SK-N-SH (cell line): ENCODE results near the gene TFPI. TPM values are rescaled to one million over a fixed set of nuclear protein-coding genes. Genes with fewer than 3 reads are reported as not detected.

Experiments used
- CTCF ChIA-PET: fragments of 300-600, 350-600 bp; formaldehyde crosslinking; extraction: SDS; loops from one replicate; lab custom pipeline; 2021; lab: Yijun Ruan, JAX
- POLR2A ChIA-PET: fragments of 350-600 bp; sonication (Branson Sonifier 250); formaldehyde crosslinking; extraction: SDS; loops from one replicate; lab custom pipeline; 2020; ENCODE audit warnings: antibody characterized with exemption, inconsistent platforms; lab: Yijun Ruan, JAX
- DNase-seq: peaks from one replicate; pipeline ENCODE4 v3.0.0; 2012
- H2AFZ ChIP-seq: fragments of 200-600 bp; sonication (generic); 2 replicates; pipeline ENCODE4 v1.8.1; 2016; ENCODE audit warnings: antibody characterized with exemption, mild to moderate bottlenecking, low read depth
- H3F3A ChIP-seq: fragments of 200-600 bp; sonication (generic); replicated peaks from 2 replicates; pipeline ENCODE3; 2016; ENCODE audit warnings: antibody characterized with exemption, mild to moderate bottlenecking; ENCODE audit not compliant: insufficient read depth
- H3K27ac ChIP-seq, 2 experiments: fragments of 200-500 bp in 1 of 2; fragments of 200-600 bp in 1 of 2; sonication (Bioruptor generic) in 1 of 2; sonication (generic), shearing (Covaris generic) in 1 of 2; 2 replicates each; pipeline versions ENCODE4 v1.5.1 to v1.6.1; 2014 to 2016; ENCODE audit warnings: low read depth in 2 of 2, inconsistent platforms in 1 of 2, low read length in 1 of 2, mild to moderate bottlenecking in 1 of 2, mixed read lengths in 1 of 2
- H3K27me3 ChIP-seq: fragments of 200-600 bp; sonication (generic), shearing (Covaris generic); 2 replicates; pipeline ENCODE4 v1.6.1; 2016; ENCODE audit warnings: mixed run types; ENCODE audit not compliant: insufficient read depth
- H3K36me3 ChIP-seq, 2 experiments: fragments of 200-500 bp in 1 of 2; fragments of 200-600 bp in 1 of 2; sonication (Bioruptor generic) in 1 of 2; sonication (generic) in 1 of 2; replicated peaks in 1 of 2; 2 replicates each; pipeline versions ENCODE3 to v1.5.1; 2014 to 2016; ENCODE audit warnings: low read length in 1 of 2, mild to moderate bottlenecking in 1 of 2; ENCODE audit not compliant: insufficient read depth in 2 of 2, control insufficient read depth in 1 of 2
- H3K4me1 ChIP-seq, 2 experiments: fragments of 200-500 bp in 1 of 2; fragments of 200-600 bp in 1 of 2; sonication (Bioruptor generic) in 1 of 2; sonication (generic), shearing (Covaris generic) in 1 of 2; 2 replicates each; pipeline versions ENCODE4 v1.5.1 to v1.6.1; 2014 to 2016; ENCODE audit warnings: low read depth in 1 of 2, low read length in 1 of 2, mixed run types in 1 of 2; ENCODE audit not compliant: insufficient read depth in 2 of 2, control insufficient read depth in 1 of 2
- H3K4me2 ChIP-seq: fragments of 200-600 bp; sonication (generic), shearing (Covaris generic); 2 replicates; pipeline ENCODE4 v1.6.1; 2017; ENCODE audit warnings: mixed run types
- H3K4me3 ChIP-seq, 2 experiments: fragments of 200-500 bp in 1 of 2; fragments of 200-600 bp in 1 of 2; sonication (Bioruptor generic) in 1 of 2; sonication (generic), shearing (Covaris generic) in 1 of 2; 2 replicates each; pipeline versions ENCODE4 v1.5.1 to v1.8.1; 2014 to 2016; ENCODE audit warnings: low read depth in 2 of 2, inconsistent platforms in 1 of 2, low read length in 1 of 2, mild to moderate bottlenecking in 1 of 2, mixed read lengths in 1 of 2, moderate library complexity in 1 of 2
- H3K79me2 ChIP-seq: fragments of 200-600 bp; sonication (generic); 2 replicates; pipeline ENCODE4 v1.8.1; 2017; ENCODE audit warnings: mild to moderate bottlenecking; ENCODE audit not compliant: insufficient read depth
- H3K9ac ChIP-seq: fragments of 200-600 bp; sonication (generic); 2 replicates; pipeline ENCODE4 v1.6.1; 2017; ENCODE audit warnings: mixed run types
- H3K9me2 ChIP-seq: fragments of 200-600 bp; sonication (generic); 2 replicates; pipeline ENCODE4 v1.6.1; 2017; ENCODE audit warnings: mixed run types
- H3K9me3 ChIP-seq: fragments of 200-600 bp; sonication (generic); 2 replicates; pipeline ENCODE4 v1.6.1; 2017; ENCODE audit warnings: mixed run types, mild to moderate bottlenecking, moderate library complexity
- H4K20me1 ChIP-seq: fragments of 200-600 bp; sonication (generic); 2 replicates; pipeline ENCODE4 v1.6.1; 2017; ENCODE audit warnings: mild to moderate bottlenecking, mixed run types; ENCODE audit not compliant: insufficient read depth
- ELF1 ChIP-seq: IDR thresholded peaks from 2 replicates; pipeline ENCODE4 v1.4.0; 2012
- EP300 ChIP-seq, 2 experiments: IDR thresholded peaks; 2 replicates each; pipeline versions ENCODE4 v1.4.0 to v1.6.1; 2012; ENCODE audit warnings: borderline replicate concordance in 1 of 2, low read depth in 1 of 2, low read length in 1 of 2
- EZH2phosphoT487 ChIP-seq: fragments of 200-600 bp; sonication (generic); IDR thresholded peaks from 2 replicates; pipeline ENCODE4 v1.6.1; 2017; ENCODE audit warnings: low read depth, mixed run types, mild to moderate bottlenecking, antibody characterized with exemption, moderate library complexity, borderline replicate concordance
- FOSL2 ChIP-seq: IDR thresholded peaks from 2 replicates; pipeline ENCODE4 v1.4.0; 2012; ENCODE audit warnings: low read depth, mild to moderate bottlenecking, moderate library complexity, borderline replicate concordance
- FOXJ3 ChIP-seq: sonication (generic); formaldehyde crosslinking; IDR thresholded peaks from 2 replicates; pipeline ENCODE4 v1.5.1; 2020; ENCODE audit warnings: mild to moderate bottlenecking, missing genetic modification reagents
- FOXM1 ChIP-seq: IDR thresholded peaks from 2 replicates; pipeline ENCODE4 v1.4.0; 2012; ENCODE audit warnings: low read depth, mild to moderate bottlenecking
- GABPA ChIP-seq: IDR thresholded peaks from 2 replicates; pipeline ENCODE4 v1.4.0; 2012; ENCODE audit warnings: low read depth, mild to moderate bottlenecking
- JUND ChIP-seq: IDR thresholded peaks from 2 replicates; pipeline ENCODE4 v1.4.0; 2012
- PBX3 ChIP-seq: IDR thresholded peaks from 2 replicates; pipeline ENCODE4; 2012
- TEAD4 ChIP-seq: IDR thresholded peaks from 2 replicates; pipeline ENCODE4 v1.4.0; 2012; ENCODE audit warnings: mild to moderate bottlenecking, borderline replicate concordance; ENCODE audit not compliant: insufficient read depth
- ZBTB33 ChIP-seq: IDR thresholded peaks from 2 replicates; pipeline ENCODE4 v1.4.0; 2012; ENCODE audit warnings: low read depth, borderline replicate concordance
- WGBS: methylation state at CpG from one replicate; pipeline ENCODE4 v1.1.6; 2017; ENCODE audit warnings: low lambda C conversion rate; 5-methylcytosine and 5-hydroxymethylcytosine counted together
- polyA plus RNA-seq, 3 experiments: library from polyadenylated mRNA; depleted of rRNA; stranded (reverse); fragments of >200 nt; gene quantifications; 2 replicates each; pipeline ENCODE4 v1.2.3, GENCODE V29; 2012

TFPI gene
- polyA plus RNA-seq, 1 of the 3 experiments (the other 2 are of a cell fraction): 2.1 TPM

- no peak for TF ChIP-seq FOXM1
- TF ChIP-seq ZBTB33: no peak
These were observed 106.9 kb downstream of the TFPI start (continued) for GRCh38 chr2:187447336-187447735.

DNA sequence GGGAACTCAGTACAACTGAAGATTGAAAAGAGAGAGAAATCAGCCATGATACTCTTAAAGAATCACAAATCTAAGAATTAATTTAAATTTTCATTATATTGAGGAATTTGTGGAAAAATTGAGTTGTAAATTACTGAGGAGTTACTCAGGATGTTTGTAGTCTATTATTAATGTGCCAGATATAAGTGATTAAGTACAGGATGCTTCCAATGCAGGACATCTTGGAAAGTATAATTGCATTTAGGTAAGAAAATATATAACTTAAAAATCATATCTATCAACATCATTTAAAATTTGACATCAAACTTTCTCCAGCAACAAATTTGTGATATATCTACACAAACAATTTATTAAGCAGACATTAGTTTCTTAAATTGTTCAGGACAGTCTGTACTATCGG, 107.5 kb downstream of the TFPI start:
- DNase-seq: no peak
- CTCF ChIA-PET: interaction anchor here (2.4 kb wide), 1 partner anchor 308 kb away, joined by 10 read pairs; no protein-coding TSS in a partner anchor
- Histone ChIP-seq H3K27ac (no peak overlapping the region), H3K79me2 (no peaks in the 10 kb centered on the region), H3K9me2 (0 out of 2 replicates have a peak, but pooled peaks cover 3% of the 10 kb centered on the region)
- TF ChIP-seq EZH2phosphoT487 (no peak), PBX3 (no peak), FOXM1 (no peak), FOXJ3 (CRISPR knock-in tag) (no peak), EP300 (IDR thresholded peaks at IDR 0.05; ENCODE audit: borderline replicate concordance in 1 of 2, low read depth in 1 of 2, low read length in 1 of 2) (no peak), ELF1 (no peak), TEAD4 (no peak), GABPA (no peak), ZBTB33 (no peak), JUND (no peak), FOSL2 (no peak)
- TF ChIP-seq, all 33 proteins: peak for 0
- no peak overlapping the region for H3K9ac ChIP-seq
- no peak overlapping the region; the same call in 1 of the 2 replicates for H2AFZ ChIP-seq
- no peaks in the 10 kb centered on the region for H4K20me1 ChIP-seq
- WGBS: 88% methylated on average over 1 of the region's 1 CpG
- H3K27me3 ChIP-seq: no peaks in the 10 kb centered on the region
- H3K4me2 ChIP-seq: no peak overlapping the region
- H3K9me3 ChIP-seq: no peaks in the 10 kb centered on the region
- peaks cover 0 to 6% of the 10 kb centered on the region in 2 experiments; a peak in 2 of 4 replicates for H3K4me1 ChIP-seq
- no peak overlapping the region for H3K4me3 ChIP-seq
- POLR2A ChIA-PET: no interaction called here
- no peaks in the 10 kb centered on the region for H3F3A ChIP-seq
- H3K36me3 ChIP-seq: no peaks in the 10 kb centered on the region
